ENCODE measurements around the gene RND1. TPM values are rescaled to one million over a fixed set of nuclear protein-coding genes. Genes with fewer than 3 reads are reported as not detected.
A peak's percentile ranks its signal among the peaks of the same experiment; 100 is the strongest.

RND1 gene
- total RNA-seq, 1 experiment from 2014 or later, result 0.88 TPM

DNA sequence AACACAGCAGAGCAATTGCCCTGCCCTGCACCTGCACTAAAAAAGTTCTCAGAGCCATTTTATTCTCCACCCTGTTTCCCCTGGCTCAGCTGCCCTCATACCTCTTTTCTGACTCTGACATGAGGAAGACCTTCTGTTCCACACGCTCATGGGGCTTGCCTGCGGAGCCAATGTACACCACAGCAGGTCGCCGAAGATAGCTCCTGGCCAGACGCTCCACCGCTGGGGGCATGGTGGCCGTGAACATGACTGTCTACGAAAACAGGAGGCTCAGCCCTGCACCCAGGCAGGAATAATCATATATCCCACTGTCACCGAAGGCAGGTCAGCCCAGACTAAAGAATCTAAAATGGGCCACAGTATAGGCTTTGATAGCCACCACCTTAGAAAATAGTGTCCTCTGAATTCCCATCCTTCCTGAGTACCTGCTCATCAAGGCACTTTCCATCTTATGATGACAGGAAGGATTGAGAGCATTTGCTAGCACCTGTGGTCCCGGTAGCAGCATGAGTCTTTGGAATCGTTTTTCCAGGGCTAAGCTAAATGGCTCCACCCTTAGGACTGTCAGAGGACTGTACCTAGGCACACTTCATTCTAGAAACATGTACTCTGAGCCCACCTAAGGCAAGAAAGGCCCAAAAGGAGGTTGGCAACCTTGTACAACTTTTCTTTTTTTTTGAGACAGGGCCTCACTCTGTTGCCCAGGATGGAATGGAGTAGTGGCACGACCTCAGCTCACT lies 33.2 kb downstream of the RND1 start:
- no peak for DNase-seq (ENCODE audit: low spot score)
- in situ Hi-C loops (cut with HindIII; ENCODE audit: low sequenced_read_pairs), result no loop called here

DNA sequence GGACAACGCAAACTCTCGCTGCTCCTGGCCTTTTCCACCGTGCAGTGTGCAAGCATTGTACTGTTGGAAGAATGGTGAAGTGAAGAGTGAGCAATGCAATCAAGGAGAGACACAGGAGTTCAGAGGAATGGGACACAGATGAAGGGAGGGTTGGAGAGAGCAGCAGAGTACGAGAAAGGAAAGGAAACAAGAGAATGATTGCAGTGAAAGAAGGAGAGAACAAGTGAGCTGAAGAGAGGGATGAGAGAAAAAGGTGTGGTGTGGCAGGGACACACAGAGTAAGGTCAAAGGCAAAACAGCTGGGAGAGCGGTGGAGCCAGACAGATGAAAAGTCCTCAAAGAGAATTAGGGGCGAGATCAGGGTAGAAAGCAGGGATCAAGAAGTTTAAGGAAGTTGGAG lies 34.4 kb downstream of the RND1 start:
- no peak for DNase-seq (ENCODE audit: low spot score)
- in situ Hi-C loops (cut with HindIII; ENCODE audit: low sequenced_read_pairs), result no loop called here

DNA sequence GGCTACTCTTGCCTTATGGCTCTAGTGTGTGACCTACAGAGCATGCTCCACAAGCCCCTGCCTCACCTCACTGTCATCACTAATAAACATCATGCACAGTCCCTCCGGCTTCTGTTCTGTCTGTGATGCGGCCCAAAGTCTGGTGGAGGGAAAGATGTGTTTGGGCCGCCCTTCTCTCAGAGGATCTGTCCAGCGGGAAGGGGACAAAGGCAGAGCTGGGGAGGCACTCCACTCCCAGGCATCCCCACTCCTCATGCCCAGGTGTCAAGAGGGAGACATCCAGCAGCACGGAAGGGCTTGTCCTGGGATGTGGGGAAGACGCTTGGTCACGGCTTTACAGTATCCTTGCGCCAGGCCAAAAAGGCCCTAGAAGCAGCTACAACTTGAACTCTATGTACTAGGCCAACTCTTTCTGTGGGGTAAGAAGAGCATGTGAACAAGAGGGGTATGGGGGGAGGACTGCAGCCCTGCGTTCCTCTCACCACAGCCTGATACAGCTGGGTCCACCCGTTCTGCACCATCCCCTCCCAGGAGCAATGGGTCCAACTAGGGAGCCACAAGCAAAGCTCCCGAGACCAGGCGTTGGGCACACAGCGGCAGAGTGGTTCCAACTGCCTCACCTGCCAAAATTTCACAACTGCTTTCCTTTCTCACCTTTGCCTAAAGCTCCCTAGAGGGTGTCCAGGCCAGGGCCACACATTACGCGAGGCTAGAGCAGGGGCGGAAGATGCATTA lies 36.7 kb downstream of the RND1 start:
- DNase-seq (ENCODE audit: low spot score), result no peak
- in situ Hi-C loops (cut with HindIII; ENCODE audit: low sequenced_read_pairs), result no loop called here

DNA sequence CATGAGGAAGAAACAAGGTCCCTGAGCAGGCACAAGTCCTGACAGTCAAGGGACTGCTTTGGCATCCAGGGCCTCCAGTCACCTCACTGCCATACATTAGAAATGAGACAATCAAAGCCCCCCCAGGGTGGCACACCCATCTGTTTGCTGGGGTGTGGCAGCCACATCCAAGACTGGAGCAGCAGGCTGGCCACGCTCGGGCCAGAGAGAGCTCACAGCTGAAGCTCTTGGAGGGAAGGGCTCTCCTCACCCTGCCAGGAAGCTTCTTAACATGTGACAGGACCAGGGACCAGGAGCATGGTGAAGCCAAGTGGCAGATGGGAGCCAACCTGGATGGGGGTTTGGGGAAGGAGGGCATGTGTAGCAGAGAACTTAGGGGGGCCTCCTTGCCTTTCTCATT lies 37.4 kb downstream of the RND1 start:
- in situ Hi-C loops (cut with HindIII; ENCODE audit: low sequenced_read_pairs), result no loop called here
- DNase-seq (ENCODE audit: low spot score), result peak; percentile 69

DNA sequence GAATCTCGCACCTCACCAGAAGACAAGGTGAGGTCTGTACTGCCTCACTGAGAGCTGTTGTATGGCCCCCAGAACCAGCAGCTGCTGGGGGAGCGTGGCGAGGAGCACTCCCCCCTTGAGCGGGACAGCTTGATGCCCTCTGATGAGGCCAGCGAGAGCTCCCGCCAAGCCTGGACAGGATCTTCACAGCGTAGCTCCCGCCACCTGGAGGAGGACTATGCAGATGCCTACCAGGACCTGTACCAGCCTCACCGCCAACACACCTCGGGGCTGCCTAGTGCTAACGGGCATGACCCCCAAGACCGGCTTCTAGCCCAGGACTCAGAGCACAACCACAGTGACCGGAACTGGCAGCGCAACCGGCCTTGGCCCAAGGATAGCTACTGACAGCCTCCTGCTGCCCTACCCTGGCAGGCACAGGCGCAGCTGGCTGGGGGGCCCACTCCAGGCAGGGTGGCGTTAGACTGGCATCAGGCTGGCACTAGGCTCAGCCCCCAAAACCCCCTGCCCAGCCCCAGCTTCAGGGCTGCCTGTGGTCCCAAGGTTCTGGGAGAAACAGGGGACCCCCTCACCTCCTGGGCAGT lies 38.1 kb downstream of the RND1 start:
- DNase-seq (ENCODE audit: low spot score), result peak; percentile 44
- in situ Hi-C loops (cut with HindIII; ENCODE audit: low sequenced_read_pairs), result no loop called here

DNA sequence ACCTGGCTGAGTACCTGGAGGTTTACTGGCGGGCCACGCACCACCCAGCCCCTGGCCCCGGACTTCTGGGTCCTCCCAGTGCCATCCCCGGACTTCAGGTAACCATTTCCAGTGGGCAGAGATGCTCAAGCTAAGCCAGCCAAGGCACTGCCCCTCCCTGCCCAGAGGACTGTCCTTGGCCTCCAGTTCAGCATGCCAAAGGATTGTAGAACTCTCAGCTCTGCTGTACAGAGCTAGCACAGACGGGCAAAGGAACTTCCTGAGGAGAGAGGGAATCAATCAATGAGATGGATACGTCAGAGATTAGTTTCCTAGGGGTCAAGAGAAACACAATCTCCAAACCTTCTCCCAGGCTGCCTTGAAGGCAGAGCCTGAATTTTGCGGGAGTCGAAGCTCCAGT lies 38.6 kb downstream of the RND1 start:
- DNase-seq (ENCODE audit: low spot score), result no peak
- in situ Hi-C loops (cut with HindIII; ENCODE audit: low sequenced_read_pairs), result no loop called here

DNA sequence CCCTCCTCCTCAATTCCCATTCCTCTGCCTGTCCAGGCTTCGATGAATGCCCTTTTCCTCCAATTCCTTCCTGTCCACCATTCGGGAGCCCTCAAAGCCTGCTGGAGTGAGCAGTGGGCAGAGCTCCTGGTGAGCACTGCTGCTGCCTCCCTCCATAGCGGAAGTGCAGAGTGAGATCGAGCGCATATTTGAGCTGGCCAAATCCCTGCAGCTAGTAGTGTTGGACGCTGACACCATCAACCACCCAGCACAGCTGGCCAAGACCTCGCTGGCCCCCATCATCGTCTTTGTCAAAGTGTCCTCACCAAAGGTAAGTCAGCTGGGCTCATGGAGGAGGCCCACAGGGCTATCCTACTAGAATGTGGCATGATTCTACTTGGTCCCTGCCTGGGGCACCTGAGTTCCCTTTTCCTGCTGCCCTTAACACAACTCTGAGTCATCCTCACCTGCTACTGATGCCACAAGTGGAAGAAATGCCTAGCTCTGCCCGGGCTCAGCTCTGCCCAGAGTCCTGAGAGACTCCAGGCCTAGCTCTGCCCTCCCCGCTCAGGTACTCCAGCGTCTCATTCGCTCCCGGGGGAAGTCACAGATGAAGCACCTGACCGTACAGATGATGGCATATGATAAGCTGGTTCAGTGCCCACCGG lies 39.3 kb downstream of the RND1 start:
- in situ Hi-C loops (cut with HindIII; ENCODE audit: low sequenced_read_pairs), result no loop called here
- no peak for DNase-seq (ENCODE audit: low spot score)

DNA sequence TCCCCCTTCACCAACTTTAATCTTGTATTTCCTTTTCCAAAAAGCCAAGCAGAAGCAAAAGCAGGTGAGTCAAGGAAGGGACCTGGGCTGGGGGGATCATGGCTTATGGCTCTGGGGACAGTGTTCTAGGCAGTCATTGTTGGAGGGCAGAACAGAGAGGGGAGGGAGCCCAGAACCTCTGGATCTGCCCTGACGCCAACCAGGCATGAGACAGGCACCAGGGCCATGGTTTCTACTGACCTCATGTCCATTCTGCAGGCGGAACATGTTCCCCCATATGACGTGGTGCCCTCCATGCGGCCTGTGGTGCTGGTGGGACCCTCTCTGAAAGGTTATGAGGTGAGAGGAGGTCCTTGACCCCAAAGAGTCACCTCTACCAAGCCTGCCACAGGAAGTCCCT lies 40.8 kb downstream of the RND1 start:
- DNase-seq (ENCODE audit: low spot score), result no peak
- in situ Hi-C loops (cut with HindIII; ENCODE audit: low sequenced_read_pairs), result no loop called here

DNA sequence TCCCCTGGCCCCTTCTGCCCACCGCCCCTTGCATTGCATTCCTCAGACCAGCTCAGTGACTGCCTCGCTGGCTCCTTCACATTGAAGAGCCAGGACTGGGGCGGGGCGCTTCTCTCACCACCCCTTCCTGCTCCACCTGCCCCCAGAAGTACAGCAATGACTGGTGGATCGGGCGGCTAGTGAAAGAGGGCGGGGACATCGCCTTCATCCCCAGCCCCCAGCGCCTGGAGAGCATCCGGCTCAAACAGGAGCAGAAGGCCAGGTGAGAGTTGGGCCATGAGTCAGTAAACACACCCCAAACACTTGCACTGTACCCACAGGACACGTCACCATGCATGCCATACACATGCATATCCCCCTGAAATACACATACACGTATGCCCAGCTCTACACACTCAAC lies 41.6 kb downstream of the RND1 start:
- in situ Hi-C loops (cut with HindIII; ENCODE audit: low sequenced_read_pairs), result no loop called here
- DNase-seq (ENCODE audit: low spot score), result no peak

DNA sequence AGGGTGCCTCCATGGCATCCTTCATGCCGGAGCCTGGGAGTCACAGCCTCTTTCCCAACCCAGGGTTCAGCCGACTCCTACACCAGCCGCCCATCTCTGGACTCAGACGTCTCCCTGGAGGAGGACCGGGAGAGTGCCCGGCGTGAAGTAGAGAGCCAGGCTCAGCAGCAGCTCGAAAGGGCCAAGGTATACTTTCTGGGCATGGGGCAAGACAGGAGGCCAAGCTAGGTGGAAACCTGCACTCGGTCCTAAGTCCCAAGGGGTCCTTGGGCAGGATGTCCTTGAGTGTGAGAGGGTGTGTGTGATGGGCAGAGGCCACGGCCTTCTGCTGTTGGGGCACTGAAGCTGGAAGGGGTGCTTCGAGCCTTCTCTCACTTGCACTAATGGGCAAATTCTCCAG lies 42.4 kb downstream of the RND1 start:
- in situ Hi-C loops (cut with HindIII; ENCODE audit: low sequenced_read_pairs), result no loop called here
- no peak for DNase-seq (ENCODE audit: low spot score)

DNA sequence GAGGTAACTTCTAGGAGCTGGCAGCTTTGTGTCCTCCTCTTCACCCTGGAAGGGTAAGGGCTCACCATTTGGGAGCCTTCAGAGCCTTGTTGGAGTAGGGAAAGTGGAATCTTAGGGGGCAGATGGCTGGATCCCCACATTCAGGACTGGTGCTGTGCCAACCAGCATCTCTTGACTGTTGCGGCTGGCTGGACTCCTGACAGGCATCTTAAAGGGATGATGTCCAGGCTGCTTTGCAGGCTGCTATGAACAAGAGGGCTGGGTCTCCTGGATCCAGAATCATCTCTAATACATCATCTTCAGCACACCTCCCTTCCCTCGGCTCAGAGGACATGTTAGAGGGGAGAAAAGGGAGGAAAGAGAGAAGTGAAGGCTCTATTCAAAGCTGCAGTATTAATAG lies 43.0 kb downstream of the RND1 start:
- in situ Hi-C loops (cut with HindIII; ENCODE audit: low sequenced_read_pairs), result no loop called here
- peak; percentile 37 for DNase-seq (ENCODE audit: low spot score)

DNA sequence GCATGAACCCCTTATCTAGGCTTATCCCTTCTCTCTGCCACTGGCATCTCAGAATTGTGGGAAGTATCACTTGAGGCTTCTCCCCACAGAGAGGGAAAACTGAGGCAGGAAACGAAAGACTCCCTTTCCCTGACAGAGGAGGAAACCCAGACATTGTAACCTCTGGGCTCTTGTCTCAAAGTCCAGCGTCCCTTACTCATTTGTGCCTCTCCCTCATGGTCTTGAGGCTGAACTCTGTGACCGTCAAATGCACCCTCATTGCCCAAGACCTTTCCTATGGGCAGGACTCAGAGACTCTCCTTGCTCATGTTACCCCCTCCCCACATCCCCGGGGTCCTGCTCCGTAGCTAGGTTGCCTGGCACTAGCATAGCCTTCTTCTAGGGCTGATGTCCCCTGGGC lies 43.5 kb downstream of the RND1 start:
- in situ Hi-C loops (cut with HindIII; ENCODE audit: low sequenced_read_pairs), result no loop called here
- no peak for DNase-seq (ENCODE audit: low spot score)

DNA sequence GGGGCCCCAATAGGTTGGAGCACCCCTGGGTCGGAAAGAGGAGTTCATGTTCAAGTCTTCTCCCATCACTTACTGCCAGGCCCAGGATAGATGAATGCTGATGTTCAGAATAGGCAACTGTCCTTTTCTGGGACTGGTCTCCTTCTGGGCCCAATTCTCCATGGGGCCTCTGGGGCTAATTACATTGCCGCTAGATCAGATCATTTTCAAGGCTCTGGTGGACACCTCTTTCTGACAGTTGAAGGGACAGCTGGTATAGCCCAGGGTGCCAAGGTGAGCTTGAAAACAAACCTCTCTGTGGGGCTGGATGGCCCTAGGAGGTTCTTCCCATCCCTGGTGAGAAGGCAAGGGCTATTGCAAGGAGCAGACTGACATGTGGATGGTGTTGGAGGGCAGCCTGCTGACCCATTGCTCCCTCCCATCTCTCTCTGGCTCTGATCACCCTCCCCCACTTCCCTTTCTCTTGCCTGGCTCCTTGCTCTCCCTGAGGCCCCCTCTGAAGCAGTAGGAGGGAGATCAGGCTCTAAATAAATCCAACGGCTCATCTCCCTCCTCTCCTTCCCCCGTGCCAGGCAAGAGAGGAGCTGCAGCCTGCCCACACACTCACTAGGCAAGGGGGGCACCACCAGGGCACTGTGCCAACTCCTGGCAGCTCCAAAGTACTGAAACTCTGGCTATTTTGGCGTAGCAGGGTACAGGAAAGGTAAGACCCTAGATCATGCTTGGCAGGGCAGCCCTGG lies 45.5 kb downstream of the RND1 start:
- peak; percentile 55 for DNase-seq (ENCODE audit: low spot score)
- in situ Hi-C loops (cut with HindIII; ENCODE audit: low sequenced_read_pairs), result no loop called here

DNA sequence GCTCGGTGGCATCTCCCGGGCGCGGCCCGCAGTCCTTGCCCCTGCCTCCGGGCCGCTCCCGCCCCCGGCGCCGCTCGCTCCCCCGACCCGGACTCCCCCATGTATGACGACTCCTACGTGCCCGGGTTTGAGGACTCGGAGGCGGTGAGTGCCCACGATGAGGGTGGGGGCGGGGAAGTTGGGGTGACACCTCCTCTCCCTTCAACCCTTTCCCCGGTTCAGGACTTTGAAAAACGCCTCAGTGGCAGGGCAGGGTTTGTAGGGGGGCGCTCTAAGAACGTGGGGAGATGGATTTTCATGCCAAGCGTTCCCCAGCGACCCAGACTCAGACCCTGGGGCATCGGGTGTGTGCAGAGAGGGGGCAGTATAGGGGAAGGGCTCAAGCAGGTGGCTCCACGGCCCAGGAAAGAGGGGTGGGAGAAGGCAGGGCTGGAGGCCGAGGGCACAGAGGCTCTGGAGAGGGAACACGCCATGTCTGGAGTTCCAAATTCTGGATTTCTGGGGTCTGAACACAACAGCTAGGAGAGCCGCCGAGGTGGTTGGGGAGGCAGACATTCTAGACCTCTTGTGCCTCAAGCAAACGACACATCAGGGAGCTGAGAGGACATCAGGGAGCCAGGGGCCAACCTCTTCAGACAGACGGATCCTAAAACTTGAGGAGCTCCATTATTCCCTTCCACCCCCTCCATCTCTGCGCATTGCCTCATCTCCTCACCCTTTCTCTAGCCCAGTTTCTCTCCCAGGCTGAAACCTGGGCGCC lies 46.7 kb downstream of the RND1 start:
- in situ Hi-C loops (cut with HindIII; ENCODE audit: low sequenced_read_pairs), result no loop called here
- DNase-seq (ENCODE audit: low spot score), result peak; percentile 55

DNA sequence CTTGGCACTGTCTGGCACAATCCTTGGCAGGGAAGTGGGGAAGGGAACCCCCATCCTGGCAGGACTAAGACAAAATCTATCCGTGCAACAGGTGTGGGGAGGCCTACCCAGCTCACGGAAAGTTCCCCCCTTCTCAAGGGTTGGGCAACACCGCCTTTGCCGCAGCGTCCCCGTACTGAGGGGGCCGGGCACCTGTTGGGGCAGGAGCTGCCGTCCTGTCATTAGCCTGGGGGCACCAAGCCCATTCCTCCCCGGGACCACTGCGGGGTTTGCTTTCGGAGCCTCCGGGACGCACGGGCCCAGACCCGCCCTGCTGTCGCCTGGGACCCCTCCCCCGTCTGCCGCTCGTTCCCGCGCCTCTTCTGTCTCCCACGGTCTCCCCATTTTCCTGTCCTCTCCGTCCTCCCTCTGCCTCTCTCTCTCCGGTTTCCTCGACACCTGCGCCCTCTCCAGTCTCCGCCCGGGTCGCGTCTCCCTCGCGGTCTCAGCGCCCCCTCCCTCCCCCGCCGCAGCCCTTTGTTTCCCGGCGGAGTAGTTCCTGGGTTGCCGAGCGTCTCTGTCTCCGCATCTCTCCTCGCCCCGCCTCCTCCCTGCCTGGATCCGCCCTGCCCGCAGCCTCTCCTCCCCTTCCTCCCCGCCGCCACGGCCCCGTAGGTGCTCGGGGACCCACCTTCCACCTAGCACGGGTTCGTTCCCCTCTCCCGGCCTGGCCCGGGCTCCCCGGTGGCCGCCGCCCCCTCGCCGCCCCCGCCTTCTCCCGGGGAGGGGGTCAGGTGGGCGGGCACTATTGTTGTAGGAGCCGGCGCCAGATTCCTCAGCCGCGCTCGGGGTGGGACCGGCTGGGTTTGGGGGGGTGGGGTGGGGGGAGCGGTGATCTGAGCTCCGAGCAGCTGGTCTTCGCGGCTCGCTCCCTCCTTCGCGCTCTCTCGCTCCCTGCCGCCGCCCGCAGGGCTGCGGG lies 47.5 kb downstream of the RND1 start, which contains the start of gene CACNB3:
CACNB3 (plus strand) TSS at position 624 of the 958 bp plus-strand sequence. CDS start 434 bp downstream, outside the sequence.
- peak; percentile 77 for DNase-seq (ENCODE audit: low spot score)
- in situ Hi-C loops (cut with HindIII; ENCODE audit: low sequenced_read_pairs), result no loop called here

DNA sequence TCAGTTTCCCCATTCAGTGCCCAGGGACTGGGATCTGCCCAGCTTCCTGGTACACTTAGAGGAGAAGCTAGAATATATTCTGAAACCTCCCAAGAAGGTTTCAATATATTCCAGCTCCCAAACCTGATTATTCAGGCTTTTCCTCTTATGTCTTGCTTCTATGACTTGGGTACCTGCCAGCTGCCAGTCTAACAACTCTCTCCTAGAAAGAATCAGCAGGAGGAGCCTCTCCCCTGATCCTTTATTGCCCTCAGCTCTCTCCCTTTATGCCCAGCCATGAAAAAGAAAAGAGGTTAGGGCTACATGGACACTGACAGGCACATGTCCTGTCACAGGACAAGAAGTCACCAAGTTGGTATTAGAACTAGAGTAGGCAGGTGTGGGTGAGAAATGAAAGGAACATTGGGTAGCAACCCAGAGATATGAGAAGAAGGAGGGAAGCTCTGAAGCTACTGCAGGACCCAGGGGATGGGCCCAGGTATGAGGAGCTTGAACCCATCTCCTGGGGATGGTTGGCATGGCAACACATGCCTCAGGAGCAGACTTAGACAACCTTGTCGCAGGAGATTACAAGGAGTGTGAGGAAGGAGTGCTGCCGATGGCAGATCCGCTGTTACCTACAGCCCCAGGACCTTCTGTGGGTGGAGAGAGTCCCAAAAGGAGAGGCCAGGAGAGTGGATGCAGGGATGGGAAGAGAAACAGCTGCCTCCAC lies 49.4 kb downstream of the RND1 start:
- in situ Hi-C loops (cut with HindIII; ENCODE audit: low sequenced_read_pairs), result no loop called here
- peak; percentile 29 for DNase-seq (ENCODE audit: low spot score)

Measured in G401 (cell line).